H1 (cell line): Measurements from ENCODE around the gene CTSC. TPM values are rescaled to one million over a fixed set of nuclear protein-coding genes. Genes with fewer than 3 reads are reported as not detected.

ENCODE experiments used
- CEBPB ChIP-seq: IDR thresholded peaks from 2 replicates; pipeline ENCODE4 v1.6.1; 2012; ENCODE audit warnings: low read depth, low read length
- CHD1 ChIP-seq: IDR thresholded peaks from 2 replicates; pipeline ENCODE4 v1.6.1; 2012; ENCODE audit warnings: low read depth, low read length, improper control_type of control experiment
- CHD2 ChIP-seq: IDR thresholded peaks from 2 replicates; pipeline ENCODE4 v1.6.1; 2012; ENCODE audit warnings: low read length, improper control_type of control experiment
- CREB1 ChIP-seq: IDR thresholded peaks from 2 replicates; pipeline ENCODE4 v1.6.1; 2012; ENCODE audit warnings: inconsistent platforms
- EGR1 ChIP-seq: IDR thresholded peaks from 2 replicates; pipeline ENCODE4 v1.6.1; 2011; ENCODE audit warnings: low read depth, low read length, borderline replicate concordance
- EP300 ChIP-seq, 2 experiments: IDR thresholded peaks; 1 replicate in 1 of 2; 2 replicates in 1 of 2; pipeline ENCODE4 v1.6.1; 2011 to 2012; ENCODE audit warnings: low read depth in 2 of 2, low read length in 2 of 2, mild to moderate bottlenecking in 2 of 2, borderline replicate concordance in 1 of 2, inconsistent platforms in 1 of 2, moderate library complexity in 1 of 2
- GABPA ChIP-seq: IDR thresholded peaks from 2 replicates; pipeline ENCODE4 v1.6.1; 2011; ENCODE audit warnings: mild to moderate bottlenecking, low read length, moderate library complexity, borderline replicate concordance; ENCODE audit not compliant: insufficient read depth
- GTF2F1 ChIP-seq: IDR thresholded peaks from 2 replicates; pipeline ENCODE4 v1.6.1; 2012; ENCODE audit warnings: low read depth, low read length, improper control_type of control experiment, borderline replicate concordance
- JUND ChIP-seq: IDR thresholded peaks from 2 replicates; pipeline ENCODE4 v1.6.1; 2011; ENCODE audit warnings: mild to moderate bottlenecking, improper control_type of control experiment, low read length
- KDM5A ChIP-seq: fragments of 200-600 bp; IDR thresholded peaks from 2 replicates; pipeline ENCODE4 v1.7.1; 2012; ENCODE audit warnings: mild to moderate bottlenecking, low read length, inconsistent platforms, mixed read lengths
- NRF1 ChIP-seq: IDR thresholded peaks from 2 replicates; pipeline ENCODE4 v1.6.1; 2011; ENCODE audit warnings: mild to moderate bottlenecking, low read depth, low read length, improper control_type of control experiment
- POLR2A ChIP-seq, 2 experiments: IDR thresholded peaks; 1 replicate in 1 of 2; 2 replicates in 1 of 2; pipeline ENCODE4 v1.6.1; 2011; ENCODE audit warnings: low read depth in 2 of 2, low read length in 2 of 2, mild to moderate bottlenecking in 2 of 2; ENCODE audit errors: control extremely low read depth in 1 of 2
- POU5F1 ChIP-seq: IDR thresholded peaks from 2 replicates; pipeline ENCODE4 v1.6.1; 2011; ENCODE audit warnings: low read depth, mild to moderate bottlenecking, low read length, moderate library complexity
- RFX5 ChIP-seq: IDR thresholded peaks from 2 replicates; pipeline ENCODE4 v1.6.1; 2011; ENCODE audit warnings: low read depth, low read length, improper control_type of control experiment, borderline replicate concordance
- SAP30 ChIP-seq: fragments of 300-600 bp; sonication (generic); IDR thresholded peaks from 2 replicates; pipeline ENCODE4 v1.7.1; 2012; ENCODE audit warnings: low read length, moderate library complexity, mild to moderate bottlenecking, inconsistent platforms; ENCODE audit not compliant: insufficient read depth, insufficient replicate concordance
- SIX5 ChIP-seq: IDR thresholded peaks from 2 replicates; pipeline ENCODE4 v1.6.1; 2011; ENCODE audit warnings: mild to moderate bottlenecking, low read depth, low read length
- SP1 ChIP-seq: IDR thresholded peaks from 2 replicates; pipeline ENCODE4 v1.6.1; 2011; ENCODE audit warnings: low read depth, low read length
- TCF12 ChIP-seq: IDR thresholded peaks from 2 replicates; pipeline ENCODE4 v1.6.1; 2011; ENCODE audit warnings: low read depth, mild to moderate bottlenecking, low read length
- YY1 ChIP-seq: IDR thresholded peaks from 2 replicates; pipeline ENCODE4 v1.6.1; 2011; ENCODE audit warnings: low read depth, mild to moderate bottlenecking, low read length
- polyA plus RNA-seq, 7 experiments: library from polyadenylated mRNA; depleted of rRNA in 3 of 7; stranded (reverse) in 5 of 7; unstranded in 2 of 7; fragments of >200 nt in 5 of 7; fragments of 200-250 nt in 2 of 7; gene quantifications; 1 replicate in 5 of 7; 2 replicates in 1 of 7; 4 replicates in 1 of 7; pipeline versions ENCODE4 v1.2.1 to v1.2.3, GENCODE V29; 2011 to 2013; ENCODE audit warnings: missing spikeins in 2 of 7, mixed read lengths in 2 of 7
- total RNA-seq: library from RNA; stranded (reverse); fragmentation: NEBNext Ultra II Directional; extraction: Animal tissue kit (Norgen Biotek cat#: 25700); gene quantifications from 2 replicates; pipeline ENCODE4 v1.2.1, GENCODE V29; 2021

CTSC gene
- total and polyA plus RNA-seq, 2 of the 8 experiments (the other 6 are each of a cell fraction or from before 2014, with no cell fraction given), result 347 to 369 TPM

GRCh38 chr11:88337181-88337986 lies at the start of gene CTSC (continued):
- TF ChIP-seq SIX5 (no peak), YY1 (no peak), POLR2A (IDR thresholded peaks at IDR 0.05; ENCODE audit: control extremely low read depth in 1 of 2, low read depth in 2 of 2, low read length in 2 of 2) (peak; percentile 84 to 94), CREB1 (no peak; the same call in 1 of the 2 replicates), GABPA (no peak), RFX5 (no peak), GTF2F1 (peak; percentile 86), CHD1 (no peak; the same call in 1 of the 2 replicates), KDM5A (no peak), CEBPB (no peak), NRF1 (peak; percentile 39; the same call in 1 of the 2 replicates), JUND (no peak), POU5F1 (no peak), CHD2 (0 out of 2 replicates have a peak, but pooled peaks have one; percentile 0), SP1 (peak; percentile 62), EP300 (IDR thresholded peaks at IDR 0.05; ENCODE audit: borderline replicate concordance in 1 of 2, low read depth in 2 of 2, low read length in 2 of 2) (0 out of 3 replicates have a peak, but pooled peaks of 1 of the 2 experiments have one; percentile 25), TCF12 (no peak), EGR1 (peak; percentile 91), SAP30 (peak; percentile 90)
